ENCODE data around the gene KLHL21. TPM values are rescaled to one million over a fixed set of nuclear protein-coding genes. Genes with fewer than 3 reads are reported as not detected.

The KLHL21 gene
- total and polyA plus RNA-seq, 2 of the 4 experiments (the other 2 are of a cell fraction): 12.0 to 36.7 TPM

GRCh38 chr1:6569033-6569432 is 33.6 kb downstream of the KLHL21 start:
- in situ Hi-C loops (cut with MboI; ENCODE audit: low sequenced_read_pairs): no loop called here
- Histone ChIP-seq H2AK5ac (ENCODE audit: low read depth, low read length) (no peak overlapping the region), H4K20me1 (ENCODE audit: insufficient read depth, low read length) (no peaks in the 10 kb centered on the region), H2AK9ac (replicated peaks; ENCODE audit: low read depth, low read length, poor library complexity) (no peak overlapping the region), H3K9me3 (ENCODE audit: control insufficient read depth, insufficient read depth, low read length) (peaks cover 10% of the 10 kb centered on the region), H3K79me1 (ENCODE audit: low read depth in 1 of 2, low read length in 2 of 2) (no peaks in the 10 kb centered on the region), H3K4ac (ENCODE audit: low read depth, low read length) (no peak overlapping the region), H2BK15ac (ENCODE audit: low read depth, low read length) (no peak overlapping the region), H3K14ac (replicated peaks; ENCODE audit: low read depth, low read length) (no peak overlapping the region), H3K27ac (ENCODE audit: insufficient read depth, low read length) (no peak overlapping the region), H4K5ac (ENCODE audit: low read depth, low read length) (no peak overlapping the region), H3K4me1 (ENCODE audit: control insufficient read depth, insufficient read depth, low read length) (no peaks in the 10 kb centered on the region), H3K23ac (ENCODE audit: low read depth, low read length) (no peak overlapping the region), H2BK5ac (ENCODE audit: low read depth, low read length, poor library complexity, severe bottlenecking) (no peak overlapping the region), H4K91ac (ENCODE audit: insufficient read depth, low read depth, low read length) (no peak overlapping the region), H3K56ac (ENCODE audit: extremely low read depth, insufficient read depth, low read length) (no peak overlapping the region), H2BK120ac (ENCODE audit: low read depth, low read length) (no peak overlapping the region), H3K27me3 (ENCODE audit: control insufficient read depth, insufficient read depth, low read length) (peaks cover 43% of the 10 kb centered on the region), H4K8ac (ENCODE audit: low read depth in 2 of 2, low read length in 2 of 2) (no peak overlapping the region), H2AFZ (replicated peaks; ENCODE audit: low read length, poor library complexity) (no peak overlapping the region), H3K18ac (ENCODE audit: low read depth, low read length) (no peak overlapping the region), H3K4me2 (ENCODE audit: low read depth, low read length) (no peak overlapping the region), H3K9ac (ENCODE audit: low read depth, low read length) (no peak overlapping the region), H2BK20ac (ENCODE audit: low read depth, low read length) (no peak overlapping the region), H3K36me3 (ENCODE audit: control insufficient read depth, insufficient read depth, low read length) (no peaks in the 10 kb centered on the region), H3K9me1 (ENCODE audit: insufficient read depth, low read length) (no peaks in the 10 kb centered on the region), H3K4me3 (ENCODE audit: insufficient read depth, low read depth, low read length) (no peak overlapping the region)
- CTCF ChIA-PET: no interaction called here
- 88 to 98% methylated on average over 5 to 11 of the region's 11 CpGs for WGBS, 2 experiments (ENCODE audit: extremely low coverage in 2 of 2, insufficient read length in 1 of 2)
- BruUV-seq (replicated peaks): no TSS peak
- no peak for DNase-seq
- dilution Hi-C loops (cut with HindIII; ENCODE audit: low sequenced_read_pairs, unreplicated experiment): no loop called here
- intact Hi-C loops (cut with micrococcal nuclease): no loop called here
- POLR2A ChIA-PET (ENCODE audit: unreplicated experiment): no interaction called here
- TF ChIP-seq CHD1 (IDR thresholded peaks at IDR 0.05; ENCODE audit: low read depth, low read length) (no peak), POLR2A (IDR thresholded peaks at IDR 0.05; ENCODE audit: low read depth, low read length) (no peak), CEBPB (IDR thresholded peaks at IDR 0.05; ENCODE audit: low read depth, low read length) (no peak), RCOR1 (IDR thresholded peaks at IDR 0.05; ENCODE audit: insufficient replicate concordance, low read length) (no peak), MXI1 (IDR thresholded peaks at IDR 0.05; ENCODE audit: borderline replicate concordance, low read depth, low read length) (no peak), CTCF (conservative IDR thresholded peaks at IDR 0.05; ENCODE audit: low read depth, low read length) (no peak), FOS (IDR thresholded peaks at IDR 0.05; ENCODE audit: low read depth, low read length) (no peak), ELK1 (IDR thresholded peaks at IDR 0.05; ENCODE audit: borderline replicate concordance, low read depth, low read length) (no peak), RFX5 (IDR thresholded peaks at IDR 0.05; ENCODE audit: low read depth, low read length) (no peak), SMC3 (IDR thresholded peaks at IDR 0.05; ENCODE audit: low read depth, low read length) (no peak)
- no peak for ATAC-seq (ENCODE audit: low read depth)
